GM12878 (cell line): Measurements from ENCODE around the gene LCP1. TPM values are rescaled to one million over a fixed set of nuclear protein-coding genes. Genes with fewer than 3 reads are reported as not detected.

Source experiments
- ATF7 ChIP-seq: fragments of 450-650 bp; IDR thresholded peaks from 2 replicates; pipeline ENCODE4 v1.6.1; 2016; ENCODE audit warnings: low read depth, mild to moderate bottlenecking
- BCL11A ChIP-seq: IDR thresholded peaks from 2 replicates; pipeline ENCODE4 v1.6.1; 2011; ENCODE audit warnings: low read depth, low read length
- CHD2 ChIP-seq: IDR thresholded peaks from 2 replicates; pipeline ENCODE4 v1.6.1; 2011; ENCODE audit warnings: low read depth, low read length, improper control_type of control experiment, borderline replicate concordance
- DPF2 ChIP-seq: fragments of 450-650 bp; IDR thresholded peaks from 2 replicates; pipeline ENCODE4 v1.6.1; 2017; ENCODE audit warnings: mild to moderate bottlenecking
- EED ChIP-seq: sonication (generic); IDR thresholded peaks from 2 replicates; pipeline ENCODE4 v1.6.1; 2016; ENCODE audit warnings: antibody characterized with exemption, low read depth
- ELK1 ChIP-seq: IDR thresholded peaks from 2 replicates; pipeline ENCODE4 v1.6.1; 2012; ENCODE audit warnings: low read depth, low read length, improper control_type of control experiment
- FOS ChIP-seq: IDR thresholded peaks from 3 replicates; pipeline ENCODE4 v1.6.1; 2011; ENCODE audit warnings: borderline replicate concordance; ENCODE audit not compliant: insufficient read length; ENCODE audit errors: extremely low read depth
- FOXM1 ChIP-seq: IDR thresholded peaks from 2 replicates; pipeline ENCODE4 v1.6.1; 2012; ENCODE audit warnings: low read depth, mild to moderate bottlenecking, inconsistent platforms, low read length, moderate library complexity
- GABPA ChIP-seq: IDR thresholded peaks from 2 replicates; pipeline ENCODE4 v1.6.1; 2014; ENCODE audit warnings: antibody characterized with exemption, low read depth, mild to moderate bottlenecking, inconsistent platforms
- IKZF2 ChIP-seq, 2 experiments: fragments of 450-650 bp; IDR thresholded peaks; 2 replicates each; pipeline ENCODE4 v1.6.1; 2017; ENCODE audit warnings: mild to moderate bottlenecking in 2 of 2, moderate library complexity in 2 of 2
- KAT2A ChIP-seq: conservative IDR thresholded peaks from 2 replicates; pipeline ENCODE4 v1.6.1; 2011; ENCODE audit warnings: low read depth, low read length; ENCODE audit not compliant: control insufficient read depth
- MEF2B ChIP-seq: fragments of 450-650 bp; IDR thresholded peaks from 2 replicates; pipeline ENCODE4 v1.6.1; 2018; ENCODE audit warnings: mild to moderate bottlenecking, moderate library complexity; ENCODE audit not compliant: partially characterized antibody, poor library complexity, severe bottlenecking
- MTA3 ChIP-seq: IDR thresholded peaks from 2 replicates; pipeline ENCODE4 v1.6.1; 2012; ENCODE audit warnings: low read length, inconsistent platforms, borderline replicate concordance
- NFIC ChIP-seq: IDR thresholded peaks from 2 replicates; pipeline ENCODE4 v1.6.1; 2012; ENCODE audit warnings: low read depth, mild to moderate bottlenecking, inconsistent platforms, low read length, moderate library complexity
- NFYA ChIP-seq: IDR thresholded peaks from 2 replicates; pipeline ENCODE4 v1.6.1; 2011; ENCODE audit warnings: low read depth, mild to moderate bottlenecking, low read length, improper control_type of control experiment, borderline replicate concordance
- PKNOX1 ChIP-seq: fragments of 450-650 bp; IDR thresholded peaks from 2 replicates; pipeline ENCODE4 v1.6.1; 2016; ENCODE audit warnings: mild to moderate bottlenecking
- RAD21 ChIP-seq: IDR thresholded peaks from 2 replicates; pipeline ENCODE4 v1.6.1; 2011; ENCODE audit warnings: mild to moderate bottlenecking, low read depth, low read length, moderate library complexity; ENCODE audit not compliant: insufficient read depth
- RB1 ChIP-seq: fragments of 450-650 bp; formaldehyde crosslinking; IDR thresholded peaks from 2 replicates; pipeline ENCODE4 v1.6.1; 2017; ENCODE audit warnings: mild to moderate bottlenecking, borderline replicate concordance
- RFX5 ChIP-seq: IDR thresholded peaks from 2 replicates; pipeline ENCODE4 v1.6.1; 2011; ENCODE audit warnings: low read depth, low read length, improper control_type of control experiment
- YY1 ChIP-seq: IDR thresholded peaks from 2 replicates; pipeline ENCODE4 v1.6.1; 2011; ENCODE audit warnings: low read depth, mild to moderate bottlenecking, low read length
- ZNF274 ChIP-seq: IDR thresholded peaks from one replicate; pipeline ENCODE4 v1.8.0; 2011; ENCODE audit not compliant: insufficient read length, insufficient read depth
- ZNF622 ChIP-seq: fragments of 450-650 bp; IDR thresholded peaks from 2 replicates; pipeline ENCODE4 v1.6.1; 2017; ENCODE audit warnings: mild to moderate bottlenecking, inconsistent platforms
- polyA plus RNA-seq, 11 experiments: library from polyadenylated mRNA; depleted of rRNA in 4 of 11; unstranded in 6 of 11; stranded (reverse) in 5 of 11; fragments of >200 nt; fragmentation: Nextera tagmentation in 4 of 11; fragmentation: Illumina TruSeq in 1 of 11; extraction: Ambion mirVana in 4 of 11; extraction: Trizol in 1 of 11; gene quantifications; 1 replicate in 1 of 11; 2 replicates in 10 of 11; pipeline versions ENCODE4 v1.2.1 to v1.2.3, GENCODE V29; 2011 to 2016; ENCODE audit warnings: inconsistent platforms in 2 of 11, missing spikeins in 2 of 11, low read depth in 1 of 11
- total RNA-seq, 4 experiments: library from RNA; depleted of rRNA in 3 of 4; stranded (reverse); fragments of >200 nt in 3 of 4; fragmentation: Illumina TruSeq in 1 of 4; extraction: Trizol in 1 of 4; gene quantifications; 2 replicates each; pipeline versions ENCODE4 v1.2.1 to v1.2.3, GENCODE V29; 2013 to 2021
- TF ChIP-seq, protein P1 (sequence below): IDR thresholded peaks from 2 replicates; pipeline ENCODE4 v1.6.1; 2011; ENCODE audit warnings: borderline replicate concordance, low read depth, mild to moderate bottlenecking, moderate library complexity, low read length; ENCODE audit not compliant: insufficient read depth, poor library complexity, severe bottlenecking
- TF ChIP-seq, protein P2 (sequence below): fragments of 450-650 bp; IDR thresholded peaks from 2 replicates; pipeline ENCODE4 v1.6.1; 2016; ENCODE audit warnings: mild to moderate bottlenecking, moderate library complexity, borderline replicate concordance

Gene LCP1
- total and polyA plus RNA-seq, 10 of the 15 experiments (the other 5 are each of a cell fraction or from before 2014, with no cell fraction given), result 775 to 2,201 (median 1,556) TPM

- TF ChIP-seq NFIC (peak; percentile 85), ZNF274 (no peak), RAD21 (0 out of 2 replicates have a peak, but pooled peaks have one; percentile 5), YY1 (no peak), GABPA (peak; percentile 42; the same call in 1 of the 2 replicates), MEF2B (peak; percentile 72), FOXM1 (peak; percentile 78; the same call in 1 of the 2 replicates), DPF2 (no peak), PKNOX1 (no peak), FOS (no peak), KAT2A (no peak), ZNF622 (no peak), RFX5 (no peak), RB1 (no peak), ATF7 (peak; percentile 42; the same call in 1 of the 2 replicates), NFYA (no peak), MTA3 (no peak), BCL11A (0 out of 2 replicates have a peak, but pooled peaks have one; percentile 6), EED (peak; percentile 54; the same call in 1 of the 2 replicates), ELK1 (no peak), IKZF2 (IDR thresholded peaks at IDR 0.05) (0 out of 4 replicates have a peak, but pooled peaks of 1 of the 2 experiments have one; percentile 35), CHD2 (no peak)
- TF ChIP-seq, protein P1, sequence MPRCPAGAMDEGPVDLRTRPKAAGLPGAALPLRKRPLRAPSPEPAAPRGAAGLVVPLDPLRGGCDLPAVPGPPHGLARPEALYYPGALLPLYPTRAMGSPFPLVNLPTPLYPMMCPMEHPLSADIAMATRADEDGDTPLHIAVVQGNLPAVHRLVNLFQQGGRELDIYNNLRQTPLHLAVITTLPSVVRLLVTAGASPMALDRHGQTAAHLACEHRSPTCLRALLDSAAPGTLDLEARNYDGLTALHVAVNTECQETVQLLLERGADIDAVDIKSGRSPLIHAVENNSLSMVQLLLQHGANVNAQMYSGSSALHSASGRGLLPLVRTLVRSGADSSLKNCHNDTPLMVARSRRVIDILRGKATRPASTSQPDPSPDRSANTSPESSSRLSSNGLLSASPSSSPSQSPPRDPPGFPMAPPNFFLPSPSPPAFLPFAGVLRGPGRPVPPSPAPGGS, result peak; percentile 16
- TF ChIP-seq, protein P2, sequence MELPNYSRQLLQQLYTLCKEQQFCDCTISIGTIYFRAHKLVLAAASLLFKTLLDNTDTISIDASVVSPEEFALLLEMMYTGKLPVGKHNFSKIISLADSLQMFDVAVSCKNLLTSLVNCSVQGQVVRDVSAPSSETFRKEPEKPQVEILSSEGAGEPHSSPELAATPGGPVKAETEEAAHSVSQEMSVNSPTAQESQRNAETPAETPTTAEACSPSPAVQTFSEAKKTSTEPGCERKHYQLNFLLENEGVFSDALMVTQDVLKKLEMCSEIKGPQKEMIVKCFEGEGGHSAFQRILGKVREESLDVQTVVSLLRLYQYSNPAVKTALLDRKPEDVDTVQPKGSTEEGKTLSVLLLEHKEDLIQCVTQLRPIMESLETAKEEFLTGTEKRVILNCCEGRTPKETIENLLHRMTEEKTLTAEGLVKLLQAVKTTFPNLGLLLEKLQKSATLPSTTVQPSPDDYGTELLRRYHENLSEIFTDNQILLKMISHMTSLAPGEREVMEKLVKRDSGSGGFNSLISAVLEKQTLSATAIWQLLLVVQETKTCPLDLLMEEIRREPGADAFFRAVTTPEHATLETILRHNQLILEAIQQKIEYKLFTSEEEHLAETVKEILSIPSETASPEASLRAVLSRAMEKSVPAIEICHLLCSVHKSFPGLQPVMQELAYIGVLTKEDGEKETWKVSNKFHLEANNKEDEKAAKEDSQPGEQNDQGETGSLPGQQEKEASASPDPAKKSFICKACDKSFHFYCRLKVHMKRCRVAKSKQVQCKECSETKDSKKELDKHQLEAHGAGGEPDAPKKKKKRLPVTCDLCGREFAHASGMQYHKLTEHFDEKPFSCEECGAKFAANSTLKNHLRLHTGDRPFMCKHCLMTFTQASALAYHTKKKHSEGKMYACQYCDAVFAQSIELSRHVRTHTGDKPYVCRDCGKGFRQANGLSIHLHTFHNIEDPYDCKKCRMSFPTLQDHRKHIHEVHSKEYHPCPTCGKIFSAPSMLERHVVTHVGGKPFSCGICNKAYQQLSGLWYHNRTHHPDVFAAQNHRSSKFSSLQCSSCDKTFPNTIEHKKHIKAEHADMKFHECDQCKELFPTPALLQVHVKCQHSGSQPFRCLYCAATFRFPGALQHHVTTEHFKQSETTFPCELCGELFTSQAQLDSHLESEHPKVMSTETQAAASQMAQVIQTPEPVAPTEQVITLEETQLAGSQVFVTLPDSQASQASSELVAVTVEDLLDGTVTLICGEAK, result no peak
These were observed 81.7 kb downstream of the LCP1 start (continued) for GRCh38 chr13:46100191-46100815.
